HepG2 (cell line): ENCODE results near the gene TRAPPC5. TPM values are rescaled to one million over a fixed set of nuclear protein-coding genes. Genes with fewer than 3 reads are reported as not detected.

Experiments
- ARNT2 ChIP-seq: sonication (generic); formaldehyde crosslinking; IDR thresholded peaks from 2 replicates; pipeline ENCODE4 v1.8.0; 2022; ENCODE audit warnings: mild to moderate bottlenecking, low read depth, missing genetic modification reagents, moderate library complexity
- CHCHD3 ChIP-seq: sonication (generic); formaldehyde crosslinking; IDR thresholded peaks from 2 replicates; pipeline ENCODE4 v1.8.0; 2022; ENCODE audit warnings: mild to moderate bottlenecking, missing genetic modification reagents, moderate library complexity
- ESRRA ChIP-seq: sonication (generic); formaldehyde crosslinking; IDR thresholded peaks from 2 replicates; pipeline ENCODE4 v1.5.1; 2020; ENCODE audit warnings: mild to moderate bottlenecking, low read depth, missing genetic modification reagents
- HNF1A ChIP-seq, 2 experiments: sonication (generic) in 1 of 2; formaldehyde crosslinking in 1 of 2; IDR thresholded peaks; 2 replicates each; pipeline versions ENCODE4 v1.4.0 to v1.6.1; 2016 to 2020; ENCODE audit warnings: borderline replicate concordance in 1 of 2, low read depth in 1 of 2, mild to moderate bottlenecking in 1 of 2, missing genetic modification reagents in 1 of 2
- HNF4G ChIP-seq, 2 experiments: sonication (generic) in 1 of 2; formaldehyde crosslinking in 1 of 2; IDR thresholded peaks; 2 replicates each; pipeline versions ENCODE4 v1.4.0 to v1.6.1; 2011 to 2020; ENCODE audit warnings: borderline replicate concordance in 2 of 2, low read depth in 2 of 2, mild to moderate bottlenecking in 2 of 2, low read length in 1 of 2, missing genetic modification reagents in 1 of 2, moderate library complexity in 1 of 2
- KDM4B ChIP-seq: sonication (generic); formaldehyde crosslinking; IDR thresholded peaks from 2 replicates; pipeline ENCODE4 v1.4.0; 2020; ENCODE audit warnings: missing genetic modification reagents
- KLF12 ChIP-seq: sonication (generic); formaldehyde crosslinking; IDR thresholded peaks from 2 replicates; pipeline ENCODE4 v1.4.0; 2020; ENCODE audit warnings: missing genetic modification reagents, borderline replicate concordance
- MAFK ChIP-seq, 2 experiments: IDR thresholded peaks in 1 of 2; conservative IDR thresholded peaks in 1 of 2; 2 replicates each; pipeline ENCODE4 v1.6.1; 2011; ENCODE audit warnings: improper control_type of control experiment in 2 of 2, low read length in 2 of 2
- MTA3 ChIP-seq: sonication (generic); formaldehyde crosslinking; IDR thresholded peaks from 2 replicates; pipeline ENCODE4 v1.4.0; 2020; ENCODE audit warnings: missing genetic modification reagents
- MXI1 ChIP-seq: IDR thresholded peaks from 3 replicates; pipeline ENCODE4 v1.6.1; 2012; ENCODE audit warnings: low read depth, low read length, inconsistent platforms, borderline replicate concordance
- NCOA1 ChIP-seq: sonication (generic); formaldehyde crosslinking; IDR thresholded peaks from 2 replicates; pipeline ENCODE4 v1.9.0; 2021; ENCODE audit warnings: missing genetic modification reagents
- SAP130 ChIP-seq: IDR thresholded peaks from 2 replicates; pipeline ENCODE4 v1.6.1; 2016; ENCODE audit warnings: low read depth
- SIX4 ChIP-seq: sonication (generic); formaldehyde crosslinking; IDR thresholded peaks from 2 replicates; pipeline ENCODE4 v1.4.0; 2020; ENCODE audit warnings: missing genetic modification reagents
- SKI ChIP-seq: fragments of 450-650 bp; IDR thresholded peaks from one replicate; pipeline ENCODE4 v1.6.1; 2018; ENCODE audit warnings: mild to moderate bottlenecking; ENCODE audit not compliant: partially characterized antibody
- SYNCRIP ChIP-seq: fragments of 200-400 bp; formaldehyde crosslinking; IDR thresholded peaks from 2 replicates; pipeline ENCODE4 v1.6.1; 2018; ENCODE audit warnings: mild to moderate bottlenecking, low read depth, low read length; ENCODE audit not compliant: insufficient read depth
- TBX3 ChIP-seq: fragments of 450-650 bp; IDR thresholded peaks from 2 replicates; pipeline ENCODE4 v1.6.1; 2017; ENCODE audit warnings: antibody characterized with exemption, mild to moderate bottlenecking, inconsistent platforms, borderline replicate concordance
- TCF7L2 ChIP-seq: IDR thresholded peaks from 2 replicates; pipeline ENCODE4 v1.6.1; 2011; ENCODE audit warnings: mild to moderate bottlenecking, low read depth, low read length, moderate library complexity
- YEATS2 ChIP-seq: sonication (generic); formaldehyde crosslinking; IDR thresholded peaks from 2 replicates; pipeline ENCODE4 v1.4.0; 2020; ENCODE audit warnings: missing genetic modification reagents, borderline replicate concordance
- ZFAT ChIP-seq: sonication (generic); formaldehyde crosslinking; conservative IDR thresholded peaks from 2 replicates; pipeline ENCODE4 v1.8.1; 2023; ENCODE audit warnings: missing genetic modification reagents, inconsistent platforms
- ZNF232 ChIP-seq: sonication (generic); formaldehyde crosslinking; IDR thresholded peaks from 2 replicates; pipeline ENCODE4 v1.4.0; 2020; ENCODE audit warnings: missing genetic modification reagents, borderline replicate concordance
- ZNF24 ChIP-seq: fragments of 450-650 bp; IDR thresholded peaks from 2 replicates; pipeline ENCODE4 v1.6.1; 2017; ENCODE audit warnings: antibody characterized with exemption, mild to moderate bottlenecking
- ZNF607 ChIP-seq: sonication (generic); formaldehyde crosslinking; IDR thresholded peaks from 2 replicates; pipeline ENCODE4 v1.5.1; 2020; ENCODE audit warnings: missing genetic modification reagents, mild to moderate bottlenecking, borderline replicate concordance
- polyA plus RNA-seq, 8 experiments: library from polyadenylated mRNA; depleted of rRNA in 3 of 8; stranded (reverse) in 7 of 8; unstranded in 1 of 8; fragments of >200 nt; fragmentation: Illumina TruSeq in 4 of 8; extraction: Trizol in 4 of 8; gene quantifications; 2 replicates each; pipeline versions ENCODE4 v1.2.1 to v1.2.3, GENCODE V29; 2011 to 2016; ENCODE audit warnings: low read depth in 4 of 8, missing spikeins in 1 of 8, mixed read lengths in 1 of 8; ENCODE audit not compliant: insufficient read depth in 1 of 8
- total RNA-seq, 5 experiments: library from RNA; depleted of rRNA; stranded (reverse); fragments of >200 nt; fragmentation: Illumina TruSeq; extraction: Trizol; gene quantifications; 2 replicates each; pipeline ENCODE4 v1.2.3, GENCODE V29; 2016; ENCODE audit warnings: low read depth in 1 of 5
- TF ChIP-seq, protein P1 (sequence below): sonication (generic); formaldehyde crosslinking; IDR thresholded peaks from 2 replicates; pipeline ENCODE4 v1.4.0; 2020; ENCODE audit warnings: mild to moderate bottlenecking, missing genetic modification reagents

The TRAPPC5 gene
- total and polyA plus RNA-seq, 2 of the 13 experiments (the other 11 are each of a cell fraction or from before 2014, with no cell fraction given), result 38.5 to 78.7 TPM

- TF ChIP-seq MXI1 (peak; percentile 62; the same call in 1 of the 3 replicates), MAFK (conservative IDR thresholded peaks at IDR 0.05 in 1 of 2, IDR thresholded peaks at IDR 0.05 in 1 of 2; ENCODE audit: low read length in 2 of 2) (no peak), KDM4B (CRISPR knock-in tag) (no peak), HNF4G (IDR thresholded peaks at IDR 0.05; ENCODE audit: borderline replicate concordance, low read depth, low read length) (no peak), HNF4G (CRISPR knock-in tag; IDR thresholded peaks at IDR 0.05; ENCODE audit: borderline replicate concordance, low read depth) (peak; percentile 61; the same call in 1 of the 2 replicates), SIX4 (CRISPR knock-in tag) (no peak), MTA3 (CRISPR knock-in tag) (no peak), SYNCRIP (no peak), TBX3 (no peak), SKI (peak; percentile 65), ZNF232 (CRISPR knock-in tag) (0 out of 2 replicates have a peak, but pooled peaks have one; percentile 44), SAP130 (CRISPR knock-in tag) (peak; percentile 66), ARNT2 (peak; percentile 66; the same call in 1 of the 2 replicates), NCOA1 (no peak; the same call in 1 of the 2 replicates), ZNF24 (no peak), CHCHD3 (peak; percentile 80; the same call in 1 of the 2 replicates), ZFAT (CRISPR knock-in tag) (no peak), ZNF607 (CRISPR knock-in tag) (peak; percentile 69; the same call in 1 of the 2 replicates), ESRRA (CRISPR knock-in tag) (peak; percentile 60; the same call in 1 of the 2 replicates), TCF7L2 (no peak), HNF1A (IDR thresholded peaks at IDR 0.05; ENCODE audit: low read depth) (no peak), HNF1A (CRISPR knock-in tag; IDR thresholded peaks at IDR 0.05; ENCODE audit: borderline replicate concordance) (peak; percentile 5), YEATS2 (peak; percentile 80; the same call in 1 of the 2 replicates), KLF12 (peak; percentile 88; the same call in 1 of the 2 replicates)
- TF ChIP-seq, protein P1, sequence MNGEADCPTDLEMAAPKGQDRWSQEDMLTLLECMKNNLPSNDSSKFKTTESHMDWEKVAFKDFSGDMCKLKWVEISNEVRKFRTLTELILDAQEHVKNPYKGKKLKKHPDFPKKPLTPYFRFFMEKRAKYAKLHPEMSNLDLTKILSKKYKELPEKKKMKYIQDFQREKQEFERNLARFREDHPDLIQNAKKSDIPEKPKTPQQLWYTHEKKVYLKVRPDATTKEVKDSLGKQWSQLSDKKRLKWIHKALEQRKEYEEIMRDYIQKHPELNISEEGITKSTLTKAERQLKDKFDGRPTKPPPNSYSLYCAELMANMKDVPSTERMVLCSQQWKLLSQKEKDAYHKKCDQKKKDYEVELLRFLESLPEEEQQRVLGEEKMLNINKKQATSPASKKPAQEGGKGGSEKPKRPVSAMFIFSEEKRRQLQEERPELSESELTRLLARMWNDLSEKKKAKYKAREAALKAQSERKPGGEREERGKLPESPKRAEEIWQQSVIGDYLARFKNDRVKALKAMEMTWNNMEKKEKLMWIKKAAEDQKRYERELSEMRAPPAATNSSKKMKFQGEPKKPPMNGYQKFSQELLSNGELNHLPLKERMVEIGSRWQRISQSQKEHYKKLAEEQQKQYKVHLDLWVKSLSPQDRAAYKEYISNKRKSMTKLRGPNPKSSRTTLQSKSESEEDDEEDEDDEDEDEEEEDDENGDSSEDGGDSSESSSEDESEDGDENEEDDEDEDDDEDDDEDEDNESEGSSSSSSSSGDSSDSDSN (CRISPR knock-in tag), result peak; percentile 25; the same call in 1 of the 2 replicates
Measured at GRCh38 chr19:7680606-7681339, at the start of gene TRAPPC5 (continued).
